Gastroesophageal sphincter (tissue), 3 donors: ENCODE measurements around the gene SIAH3.

Experiments
- CTCF ChIP-seq, 4 experiments: fragments of 200-600 bp in 2 of 4; fragments of 450-650 bp in 2 of 4; sonication (generic) in 1 of 4; IDR thresholded peaks; one replicate each; pipeline ENCODE4 v1.5.1; 2017 to 2019; ENCODE audit warnings: antibody characterized with exemption in 4 of 4, mild to moderate bottlenecking in 2 of 4, moderate library complexity in 2 of 4
- POLR2AphosphoS5 ChIP-seq: sonication (generic); formaldehyde crosslinking; IDR thresholded peaks from one replicate; pipeline ENCODE4 v1.6.1; 2017; ENCODE audit warnings: antibody characterized with exemption

GRCh38 chr13:45850027-45850613 lies 1.4 kb downstream of the SIAH3 start:
- TF ChIP-seq CTCF (IDR thresholded peaks at IDR 0.05) (no peak), POLR2AphosphoS5 (no peak)
